ENCODE measurements around the gene HMGXB4. TPM values are rescaled to one million over a fixed set of nuclear protein-coding genes. Genes with fewer than 3 reads are reported as not detected.

Gene HMGXB4
- total RNA-seq, 1 donor from 2014 or later = 18.0 TPM

DNA sequence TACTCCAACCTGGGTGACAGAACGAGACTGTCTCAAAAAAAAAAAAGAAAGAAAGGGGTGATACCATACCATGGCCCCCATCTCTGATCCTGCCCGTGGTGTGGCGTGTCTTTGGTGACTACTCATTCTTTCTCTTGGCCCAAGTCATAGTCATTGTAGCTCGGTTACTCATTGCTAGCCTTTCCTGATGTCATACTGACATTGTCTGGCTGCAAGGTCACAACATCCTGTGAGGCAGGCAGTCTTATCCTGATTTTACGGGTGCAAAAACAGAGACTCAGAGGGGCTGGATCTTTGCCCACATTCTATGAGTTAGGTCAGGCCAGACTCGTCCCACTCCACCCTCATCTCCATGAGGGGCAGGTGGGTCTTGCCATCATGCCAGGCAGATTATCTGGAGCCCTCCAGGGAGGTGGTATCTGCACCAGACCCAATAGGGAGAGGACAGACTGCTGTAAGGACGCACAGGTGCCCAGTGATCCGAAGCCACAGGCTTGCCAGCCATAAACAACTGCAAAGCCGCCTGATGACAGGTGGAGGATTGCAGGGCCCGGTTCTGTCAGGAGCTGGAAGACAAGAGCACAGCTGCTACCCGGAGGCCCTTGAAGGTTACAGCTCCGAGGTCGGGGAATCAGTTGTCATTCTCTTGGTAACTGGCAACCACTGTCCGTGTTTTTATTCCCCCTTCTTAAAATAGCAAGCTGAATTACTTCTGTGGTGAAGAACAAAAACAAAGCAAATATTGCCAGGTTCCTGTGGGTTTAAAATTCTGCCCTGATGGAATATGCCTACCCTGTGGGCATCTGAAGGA, 56.2 kb downstream of the HMGXB4 start:
- no peak for DNase-seq (ENCODE audit: low spot score)
- TF ChIP-seq, protein P1, sequence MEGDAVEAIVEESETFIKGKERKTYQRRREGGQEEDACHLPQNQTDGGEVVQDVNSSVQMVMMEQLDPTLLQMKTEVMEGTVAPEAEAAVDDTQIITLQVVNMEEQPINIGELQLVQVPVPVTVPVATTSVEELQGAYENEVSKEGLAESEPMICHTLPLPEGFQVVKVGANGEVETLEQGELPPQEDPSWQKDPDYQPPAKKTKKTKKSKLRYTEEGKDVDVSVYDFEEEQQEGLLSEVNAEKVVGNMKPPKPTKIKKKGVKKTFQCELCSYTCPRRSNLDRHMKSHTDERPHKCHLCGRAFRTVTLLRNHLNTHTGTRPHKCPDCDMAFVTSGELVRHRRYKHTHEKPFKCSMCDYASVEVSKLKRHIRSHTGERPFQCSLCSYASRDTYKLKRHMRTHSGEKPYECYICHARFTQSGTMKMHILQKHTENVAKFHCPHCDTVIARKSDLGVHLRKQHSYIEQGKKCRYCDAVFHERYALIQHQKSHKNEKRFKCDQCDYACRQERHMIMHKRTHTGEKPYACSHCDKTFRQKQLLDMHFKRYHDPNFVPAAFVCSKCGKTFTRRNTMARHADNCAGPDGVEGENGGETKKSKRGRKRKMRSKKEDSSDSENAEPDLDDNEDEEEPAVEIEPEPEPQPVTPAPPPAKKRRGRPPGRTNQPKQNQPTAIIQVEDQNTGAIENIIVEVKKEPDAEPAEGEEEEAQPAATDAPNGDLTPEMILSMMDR (IDR thresholded peaks at IDR 0.05) = no peak
- peak overlapping the region; percentile 87 for H3K27ac Mint-ChIP-seq (ENCODE audit: unreplicated experiment)
- no peaks in the 10 kb centered on the region for H3K9me3 Mint-ChIP-seq (ENCODE audit: low read depth)
- peak overlapping the region; percentile 10 for H3K4me3 Mint-ChIP-seq (ENCODE audit: unreplicated experiment)
- H3K4me1 Mint-ChIP-seq (ENCODE audit: low read depth) = peaks cover 49% of the 10 kb centered on the region
- no peaks in the 10 kb centered on the region for H3K27me3 Mint-ChIP-seq (ENCODE audit: low read depth)
- H3K36me3 Mint-ChIP-seq (ENCODE audit: low read depth) = peaks cover 1% of the 10 kb centered on the region

DNA sequence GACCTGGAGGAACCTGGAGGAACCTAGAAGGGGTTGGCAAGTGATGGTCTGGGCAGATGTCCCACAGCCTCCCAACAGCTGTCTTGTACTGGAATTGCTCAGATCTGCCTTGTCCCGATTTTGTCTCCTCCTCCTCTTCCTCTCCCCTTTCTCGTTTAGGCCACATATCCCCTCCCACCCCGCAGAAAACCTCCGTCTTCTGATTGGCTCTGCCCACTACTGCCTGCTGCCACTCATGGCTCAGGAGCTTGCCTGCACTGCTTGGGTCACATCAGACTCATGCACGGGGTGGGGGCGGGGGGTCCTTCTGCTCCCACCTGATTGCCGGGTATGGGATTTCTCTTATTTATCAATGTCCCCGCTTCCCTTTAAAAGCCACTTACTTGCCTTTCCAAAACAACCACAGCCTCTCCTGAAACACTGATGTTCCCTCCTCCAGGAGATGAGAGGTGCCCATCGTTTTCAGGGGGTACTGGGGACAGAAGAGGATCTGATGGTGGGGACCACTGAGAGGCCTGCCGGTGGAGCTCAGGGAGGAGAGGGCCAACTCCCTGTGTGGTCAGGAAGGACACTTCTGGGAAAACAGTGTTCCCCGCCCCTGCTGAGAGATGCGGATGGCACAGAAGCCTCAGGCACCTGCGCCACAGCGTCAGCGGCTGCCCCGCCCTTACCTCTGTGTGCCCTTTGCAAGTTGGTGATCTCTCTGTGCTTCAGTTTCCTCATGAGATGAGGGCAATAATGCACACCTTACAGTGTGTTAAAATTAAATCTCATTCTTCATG, 57.1 kb downstream of the HMGXB4 start:
- Mint-ChIP-seq H3K27ac (ENCODE audit: unreplicated experiment) (peak overlapping the region; percentile 87), H3K27me3 (ENCODE audit: low read depth) (no peaks in the 10 kb centered on the region), H3K36me3 (ENCODE audit: low read depth) (peaks cover 1% of the 10 kb centered on the region), H3K4me1 (ENCODE audit: low read depth) (peaks cover 49% of the 10 kb centered on the region), H3K4me3 (ENCODE audit: unreplicated experiment) (no peak overlapping the region), H3K9me3 (ENCODE audit: low read depth) (no peaks in the 10 kb centered on the region)
- DNase-seq (ENCODE audit: low spot score) = no peak
- TF ChIP-seq, protein P1 (IDR thresholded peaks at IDR 0.05) = no peak

DNA sequence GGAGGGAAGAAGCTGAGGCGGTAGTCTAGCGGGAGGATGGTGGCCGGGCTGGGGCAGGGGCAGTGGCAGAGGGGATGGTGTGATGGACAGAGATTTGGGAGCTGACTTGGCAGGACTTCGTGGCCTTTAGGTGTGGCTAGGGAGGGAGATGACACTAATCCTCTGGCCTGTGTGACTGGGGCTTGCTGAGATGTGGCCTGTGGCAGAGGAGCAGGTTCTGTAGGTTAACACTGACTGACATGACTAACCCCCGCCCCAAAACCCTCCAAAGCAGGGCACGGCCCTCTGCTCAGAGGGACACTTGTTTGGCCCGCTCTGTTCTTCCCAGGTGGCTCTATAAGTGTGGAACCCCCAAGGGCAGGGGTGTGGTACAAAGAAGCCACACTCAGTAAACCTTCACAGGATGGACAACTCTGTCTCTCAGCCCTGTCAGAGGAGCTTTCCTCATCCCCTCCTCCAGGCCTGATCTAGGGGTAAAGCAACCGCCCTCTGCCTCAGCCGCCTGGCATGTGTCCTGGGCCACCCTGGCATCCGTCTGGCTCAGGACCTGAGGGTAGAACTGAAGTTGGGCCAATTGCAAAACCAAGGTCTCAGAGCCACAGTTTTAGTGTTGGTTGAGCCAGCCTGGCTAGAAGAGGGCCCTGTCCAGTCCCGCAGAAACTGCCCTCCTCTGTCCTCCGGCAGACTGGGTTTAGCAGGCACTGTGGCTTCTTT, 58.0 kb downstream of the HMGXB4 start:
- Mint-ChIP-seq H3K4me3 (ENCODE audit: unreplicated experiment) (no peak overlapping the region), H3K27ac (ENCODE audit: unreplicated experiment) (peak overlapping the region; percentile 27), H3K36me3 (ENCODE audit: low read depth) (no peaks in the 10 kb centered on the region), H3K4me1 (ENCODE audit: low read depth) (peaks cover 47% of the 10 kb centered on the region), H3K27me3 (ENCODE audit: low read depth) (no peaks in the 10 kb centered on the region), H3K9me3 (ENCODE audit: low read depth) (no peaks in the 10 kb centered on the region)
- TF ChIP-seq, protein P1 (IDR thresholded peaks at IDR 0.05) = no peak
- DNase-seq (ENCODE audit: low spot score) = no peak

DNA sequence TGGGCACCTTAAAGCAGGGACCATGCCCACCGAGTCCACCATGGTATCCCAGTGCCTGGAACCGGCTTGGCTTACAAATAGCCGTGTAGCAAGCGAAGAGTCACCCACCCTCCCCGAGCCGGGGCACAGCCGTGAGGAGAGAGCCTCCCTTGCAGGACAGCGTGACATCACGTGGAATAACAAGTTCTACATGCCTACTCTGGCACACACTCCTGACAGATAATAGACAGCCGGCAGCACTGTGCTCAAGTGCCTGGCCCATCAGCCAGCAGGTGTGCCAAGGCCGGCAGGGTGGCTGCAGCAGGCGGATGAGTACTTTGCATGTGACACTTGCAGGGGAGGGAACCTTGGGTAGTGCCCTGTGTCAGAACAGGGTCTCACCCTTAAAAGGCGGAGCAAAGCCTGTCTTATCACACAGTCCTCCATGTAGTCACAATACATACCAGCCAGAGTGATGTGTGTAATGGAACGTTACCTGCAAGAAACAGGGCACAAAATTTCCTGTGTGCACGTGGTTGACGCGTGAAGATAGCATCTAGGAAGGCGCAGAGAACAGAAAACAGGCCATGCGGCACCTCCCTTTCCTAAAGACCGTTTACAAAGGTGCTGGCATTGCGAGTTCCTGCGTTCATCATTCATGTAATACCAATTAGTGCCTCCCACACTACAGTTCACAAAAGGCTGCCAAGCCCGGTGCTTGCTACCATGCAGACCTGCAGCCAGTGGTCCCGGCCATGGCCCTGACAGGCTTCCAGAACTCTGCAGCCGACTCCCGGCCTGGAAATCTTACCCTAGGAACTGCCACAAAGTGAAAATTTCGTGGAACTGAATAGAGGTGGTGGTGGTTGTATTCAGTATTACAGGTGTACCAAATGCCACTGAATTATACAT, 58.8 kb downstream of the HMGXB4 start:
- H3K9me3 Mint-ChIP-seq (ENCODE audit: low read depth) = no peaks in the 10 kb centered on the region
- H3K4me1 Mint-ChIP-seq (ENCODE audit: low read depth) = peaks cover 39% of the 10 kb centered on the region
- no peak overlapping the region for H3K4me3 Mint-ChIP-seq (ENCODE audit: unreplicated experiment)
- no peaks in the 10 kb centered on the region for H3K27me3 Mint-ChIP-seq (ENCODE audit: low read depth)
- H3K27ac Mint-ChIP-seq (ENCODE audit: unreplicated experiment) = no peak overlapping the region
- DNase-seq (ENCODE audit: low spot score) = no peak
- TF ChIP-seq, protein P1 (IDR thresholded peaks at IDR 0.05) = no peak
- H3K36me3 Mint-ChIP-seq (ENCODE audit: low read depth) = peaks cover 2% of the 10 kb centered on the region
